Effector CD8-positive, alpha-beta T cell (primary cell): ENCODE data around the gene TLK1.
"Not testable (repeated sequence)": the region's sequence is repeated elsewhere in the genome, so short reads cannot be mapped to it uniquely, and the experiment has no call there.

Source experiments
- DNase-seq: peaks from one replicate; lab custom pipeline; 2025; lab: John Stamatoyannopoulos, UW

Gene TLK1

GRCh38 chr2:171143670-171144062 is 17.0 kb downstream of the TLK1 start:
- no peak for DNase-seq

- DNase-seq: no peak
These were observed 18.3 kb downstream of the TLK1 start for GRCh38 chr2:171142398-171142797.

GRCh38 chr2:171141320-171141719 is 19.4 kb downstream of the TLK1 start:
- DNase-seq: no peak

- DNase-seq: no peak
These were observed 20.8 kb downstream of the TLK1 start for GRCh38 chr2:171139860-171140259.

- DNase-seq: no peak
These were observed 24.7 kb downstream of the TLK1 start for GRCh38 chr2:171136024-171136423.

- no peak for DNase-seq
These were observed 26.0 kb downstream of the TLK1 start for GRCh38 chr2:171134624-171135230.

- DNase-seq: no peak
These were observed 28.6 kb downstream of the TLK1 start for GRCh38 chr2:171132086-171132485.

GRCh38 chr2:171128461-171128860 is 32.2 kb downstream of the TLK1 start:
- DNase-seq: no peak

- no peak for DNase-seq
These were observed 36.2 kb downstream of the TLK1 start for GRCh38 chr2:171124541-171124940.

GRCh38 chr2:171109571-171109970 is 51.1 kb downstream of the TLK1 start:
- no peak for DNase-seq

- DNase-seq: no peak
These were observed 51.7 kb downstream of the TLK1 start for GRCh38 chr2:171109020-171109419.

- no peak for DNase-seq
These were observed 52.9 kb downstream of the TLK1 start for GRCh38 chr2:171107803-171108202.

- no peak for DNase-seq
These were observed 56.3 kb downstream of the TLK1 start for GRCh38 chr2:171104379-171104778.

- no peak for DNase-seq
These were observed 57.9 kb downstream of the TLK1 start for GRCh38 chr2:171102802-171103201.

- DNase-seq: no peak
These were observed 60.3 kb downstream of the TLK1 start for GRCh38 chr2:171100370-171100769.

- no peak for DNase-seq
These were observed 62.1 kb downstream of the TLK1 start for GRCh38 chr2:171098607-171099006.

GRCh38 chr2:171095014-171095582 is 65.6 kb downstream of the TLK1 start:
- DNase-seq: no peak

- DNase-seq: not testable (repeated sequence)
These were observed 69.2 kb downstream of the TLK1 start for GRCh38 chr2:171091517-171091916.

- no peak for DNase-seq
These were observed 71.2 kb downstream of the TLK1 start for GRCh38 chr2:171089489-171089888.

GRCh38 chr2:171088057-171088834 is 72.4 kb downstream of the TLK1 start:
- no peak for DNase-seq

- no peak for DNase-seq
These were observed 73.1 kb downstream of the TLK1 start for GRCh38 chr2:171087547-171087946.

GRCh38 chr2:171086352-171087290 is 74.1 kb downstream of the TLK1 start:
- peak; percentile 19 for DNase-seq
